Myocyte (in vitro differentiated cells): Measurements from ENCODE around the gene ACHE. TPM values are rescaled to one million over a fixed set of nuclear protein-coding genes. Genes with fewer than 3 reads are reported as not detected.
"Not testable (repeated sequence)": the region's sequence is repeated elsewhere in the genome, so short reads cannot be mapped to it uniquely, and the experiment has no call there.

Experiments used
- DNase-seq: peaks from one replicate; pipeline ENCODE4 v3.0.0-alpha.2; 2012; ENCODE audit warnings: low read depth
- microRNA-seq: library from miRNA; unstranded; fragments of <30 nt; microRNA quantifications from one replicate; pipeline ENCODE4, GENCODE V29; 2016
- total RNA-seq: library from RNA; depleted of rRNA; stranded (reverse); fragments of >200 nt; gene quantifications from 2 replicates; pipeline ENCODE4 v1.2.3, GENCODE V29; 2014

Gene ACHE
- total RNA-seq, 1 donor from 2014 or later, result 84.4 TPM

DNA sequence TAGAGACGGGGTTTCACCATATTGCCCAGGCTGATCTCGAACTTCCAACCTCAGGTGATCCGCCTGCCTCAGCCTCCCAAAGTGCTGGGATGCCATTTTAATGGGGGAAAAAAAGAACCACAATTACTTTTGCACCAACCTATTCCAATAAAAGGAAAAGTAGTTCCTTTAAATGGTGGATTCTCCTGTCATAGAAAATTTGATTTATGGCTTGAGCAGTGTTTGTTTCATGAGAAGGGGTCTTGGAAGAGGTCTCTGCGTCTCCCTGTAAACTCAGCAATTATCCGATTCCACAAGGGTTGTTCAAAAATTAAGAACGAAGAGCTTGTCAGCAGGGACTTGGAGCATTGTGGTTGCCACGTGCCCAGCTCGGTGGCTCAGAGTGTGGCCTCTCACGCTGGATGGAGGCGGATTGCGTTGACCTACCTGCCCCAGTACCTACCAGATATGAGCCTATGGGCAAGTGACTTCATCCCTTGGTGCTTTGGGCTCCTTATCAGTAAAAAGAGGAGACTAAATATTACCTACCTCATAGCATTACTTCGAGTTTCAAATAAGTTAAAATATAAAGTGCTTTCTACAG is 31.3 kb downstream of the ACHE start:
- no peak for DNase-seq

DNA sequence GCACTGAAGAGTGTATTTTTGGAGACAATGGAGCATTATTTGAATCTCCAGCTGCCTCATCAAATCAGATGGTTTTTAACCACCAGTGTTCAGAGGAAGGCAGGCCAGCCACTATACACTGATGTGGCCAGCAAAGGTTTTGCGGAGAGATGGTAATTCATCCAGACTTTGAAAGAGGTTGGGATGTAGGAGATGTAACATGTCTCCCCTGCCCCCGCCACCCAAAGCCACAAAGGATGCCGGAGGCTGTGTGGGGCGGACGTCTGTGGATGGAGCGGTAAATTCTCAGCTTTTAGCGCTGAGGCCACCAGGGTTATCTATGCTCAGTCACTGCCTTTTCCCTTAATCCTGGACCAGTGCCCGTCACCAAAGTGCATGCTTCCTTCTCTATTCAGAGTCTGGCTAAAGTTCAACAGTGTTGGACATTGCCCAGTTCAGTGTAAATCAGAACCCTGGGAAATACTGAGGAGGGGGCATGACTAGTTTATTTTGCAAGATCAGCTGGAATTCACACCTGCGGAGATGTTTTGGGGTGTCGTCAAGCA is 32.2 kb downstream of the ACHE start:
- DNase-seq, result peak; percentile 61

DNA sequence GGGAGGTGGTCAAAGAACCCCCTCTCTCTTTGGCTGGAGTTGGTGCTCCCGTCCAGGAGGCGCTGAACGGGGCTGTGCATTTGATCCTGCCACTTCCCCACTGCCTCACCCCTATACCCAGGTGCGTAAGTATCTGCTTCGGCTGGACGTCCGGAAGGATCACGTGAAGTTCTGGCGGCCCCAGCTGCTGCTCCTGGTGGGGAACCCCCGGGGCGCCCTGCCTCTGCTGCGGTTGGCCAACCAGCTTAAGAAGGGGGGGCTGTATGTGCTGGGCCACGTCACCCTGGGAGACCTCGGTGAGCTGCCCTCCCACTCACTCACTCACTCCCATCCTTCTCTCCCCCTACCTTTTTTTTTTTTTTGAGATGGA is 34.1 kb downstream of the ACHE start:
- DNase-seq, result no peak

DNA sequence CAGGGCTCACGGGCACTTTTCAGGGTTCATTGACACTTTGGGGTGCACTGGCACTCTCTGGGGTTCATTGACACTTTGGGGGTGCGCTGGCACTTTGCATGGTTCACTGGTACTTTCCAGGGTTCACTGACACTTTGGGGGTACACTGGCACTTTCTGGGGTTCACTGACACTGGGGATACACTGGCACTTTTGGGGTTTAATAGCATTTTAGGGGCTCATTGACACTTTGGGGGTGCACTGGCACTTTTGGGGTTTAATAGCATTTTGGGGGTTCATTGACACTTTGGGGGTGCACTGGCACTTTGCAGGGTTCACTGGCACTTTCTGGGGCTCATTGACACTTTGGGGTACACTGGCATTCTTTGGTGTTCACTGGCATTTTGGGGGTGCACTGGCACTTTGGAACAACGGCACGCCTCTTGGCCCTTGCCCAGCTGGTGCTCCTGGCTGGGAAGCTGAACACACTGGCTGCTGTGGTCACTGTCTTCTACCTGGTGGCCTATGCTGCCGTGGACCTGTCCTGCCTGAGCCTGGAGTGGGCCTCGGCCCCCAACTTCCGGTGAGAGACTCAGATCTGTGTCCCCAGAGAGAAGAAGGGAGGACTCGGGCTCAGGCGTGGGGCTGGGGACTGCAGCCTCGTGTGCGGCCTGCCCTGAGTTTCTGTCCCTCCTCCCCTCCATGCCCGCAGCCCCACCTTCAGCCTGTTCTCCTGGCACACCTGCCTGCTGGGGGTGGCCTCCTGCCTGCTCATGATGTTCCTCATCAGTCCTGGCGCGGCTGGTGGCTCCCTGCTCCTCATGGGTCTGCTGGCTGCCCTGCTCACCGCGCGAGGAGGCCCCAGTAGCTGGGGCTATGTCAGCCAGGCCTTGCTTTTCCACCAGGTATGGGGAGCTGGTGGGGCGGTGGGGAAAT is 34.7 kb downstream of the ACHE start:
- DNase-seq, result no peak

DNA sequence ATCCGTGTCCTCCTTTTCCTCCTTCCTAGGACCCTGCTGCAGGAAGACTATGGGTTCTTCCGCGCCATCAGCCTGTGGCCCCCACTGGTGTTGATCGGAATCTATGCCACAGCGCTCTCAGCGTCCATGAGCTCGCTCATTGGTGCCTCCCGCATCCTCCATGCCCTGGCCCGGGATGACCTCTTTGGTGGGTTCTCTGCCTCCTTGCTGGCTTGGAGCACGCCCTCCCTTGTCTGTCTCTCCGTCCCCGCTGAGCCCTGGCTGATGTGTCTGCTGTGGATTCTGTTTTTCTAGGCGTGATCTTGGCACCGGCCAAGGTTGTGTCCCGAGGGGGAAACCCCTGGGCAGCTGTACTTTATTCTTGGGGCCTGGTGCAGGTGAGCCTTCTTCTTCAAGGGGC is 35.8 kb downstream of the ACHE start:
- no peak for DNase-seq

DNA sequence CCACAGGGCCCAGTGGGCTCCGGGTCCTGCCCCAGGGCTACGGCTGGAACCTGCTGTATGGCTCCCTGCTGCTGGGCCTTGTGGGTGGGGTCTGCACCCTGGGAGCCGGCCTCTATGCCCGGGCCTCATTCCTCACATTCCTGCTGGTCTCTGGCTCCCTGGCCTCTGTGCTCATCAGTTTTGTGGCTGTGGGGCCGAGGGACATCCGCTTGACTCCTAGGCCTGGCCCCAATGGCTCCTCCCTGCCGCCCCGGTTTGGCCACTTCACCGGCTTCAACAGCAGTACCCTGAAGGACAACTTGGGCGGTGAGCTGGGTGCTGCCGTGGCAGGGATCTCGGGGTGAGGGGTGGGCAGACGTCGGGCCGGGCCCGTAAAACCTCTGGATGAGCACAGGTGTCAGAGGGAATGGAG is 38.8 kb downstream of the ACHE start:
- peak; percentile 5 for DNase-seq

DNA sequence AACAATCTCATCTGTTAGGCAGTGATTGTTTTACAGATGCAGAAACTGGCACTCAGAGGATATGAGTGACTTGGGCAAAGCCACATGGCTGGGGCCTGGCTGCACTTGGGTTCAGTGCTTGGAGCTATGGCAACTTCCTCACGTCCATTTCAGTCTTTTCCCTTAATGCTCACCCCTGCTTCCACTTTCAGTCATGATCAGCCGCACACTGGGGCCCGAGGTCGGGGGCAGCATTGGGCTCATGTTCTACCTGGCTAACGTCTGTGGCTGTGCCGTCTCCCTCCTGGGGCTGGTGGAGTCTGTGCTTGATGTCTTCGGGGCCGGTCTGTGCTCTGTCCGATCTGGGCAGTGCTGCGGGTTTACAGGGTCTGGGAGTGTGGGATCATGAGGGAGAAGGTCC is 40.2 kb downstream of the ACHE start:
- DNase-seq, result no peak

DNA sequence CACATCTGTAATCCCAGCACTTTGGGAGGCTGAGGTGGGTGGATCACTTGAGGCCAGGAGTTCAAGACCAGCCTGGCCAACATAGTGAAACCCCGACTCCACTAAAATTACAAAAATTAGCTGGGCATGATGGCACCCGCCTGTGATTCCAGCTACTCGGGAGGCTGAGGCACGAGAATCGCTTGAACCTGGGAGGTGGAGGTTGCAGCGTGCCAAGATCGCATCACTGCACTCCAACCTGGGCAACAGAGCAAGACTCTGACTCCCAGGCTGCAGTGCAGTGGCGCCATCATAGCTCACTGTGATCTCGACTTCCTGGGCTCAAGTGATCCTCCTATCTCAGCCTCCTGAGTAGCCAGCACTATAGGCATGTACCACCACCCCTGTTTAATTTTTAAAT is 40.8 kb downstream of the ACHE start:
- not testable (repeated sequence) for DNase-seq

DNA sequence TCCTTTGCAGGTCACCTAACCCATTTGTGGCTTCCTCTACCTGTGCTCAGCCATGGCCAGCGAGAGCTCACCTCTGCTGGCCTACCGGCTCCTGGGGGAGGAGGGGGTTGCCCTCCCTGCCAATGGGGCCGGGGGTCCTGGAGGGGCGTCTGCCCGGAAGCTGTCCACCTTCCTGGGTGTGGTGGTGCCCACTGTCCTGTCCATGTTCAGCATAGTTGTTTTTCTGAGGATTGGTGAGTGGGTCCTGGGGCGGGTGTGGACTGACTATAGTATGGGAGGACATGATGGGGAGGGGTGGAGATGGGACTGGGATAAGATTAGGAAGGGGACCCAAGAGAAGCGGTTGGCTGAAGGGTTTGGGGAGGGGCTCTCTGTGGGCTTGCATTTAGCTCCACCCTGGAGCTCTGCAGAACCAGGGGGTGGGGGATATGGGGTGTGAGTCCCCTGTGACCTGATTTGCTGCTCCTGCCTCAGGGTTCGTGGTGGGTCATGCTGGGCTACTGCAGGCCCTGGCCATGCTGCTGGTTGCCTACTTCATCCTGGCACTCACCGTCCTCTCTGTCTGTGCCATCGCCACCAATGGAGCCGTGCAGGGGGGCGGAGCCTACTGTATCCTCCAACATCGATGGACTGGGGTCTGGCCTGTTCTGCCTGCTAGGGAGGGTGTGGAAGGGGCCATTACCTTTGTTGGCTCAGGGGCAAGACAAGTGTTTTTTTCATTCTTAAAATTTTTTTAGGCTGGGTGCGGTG is 41.4 kb downstream of the ACHE start:
- no peak for DNase-seq

DNA sequence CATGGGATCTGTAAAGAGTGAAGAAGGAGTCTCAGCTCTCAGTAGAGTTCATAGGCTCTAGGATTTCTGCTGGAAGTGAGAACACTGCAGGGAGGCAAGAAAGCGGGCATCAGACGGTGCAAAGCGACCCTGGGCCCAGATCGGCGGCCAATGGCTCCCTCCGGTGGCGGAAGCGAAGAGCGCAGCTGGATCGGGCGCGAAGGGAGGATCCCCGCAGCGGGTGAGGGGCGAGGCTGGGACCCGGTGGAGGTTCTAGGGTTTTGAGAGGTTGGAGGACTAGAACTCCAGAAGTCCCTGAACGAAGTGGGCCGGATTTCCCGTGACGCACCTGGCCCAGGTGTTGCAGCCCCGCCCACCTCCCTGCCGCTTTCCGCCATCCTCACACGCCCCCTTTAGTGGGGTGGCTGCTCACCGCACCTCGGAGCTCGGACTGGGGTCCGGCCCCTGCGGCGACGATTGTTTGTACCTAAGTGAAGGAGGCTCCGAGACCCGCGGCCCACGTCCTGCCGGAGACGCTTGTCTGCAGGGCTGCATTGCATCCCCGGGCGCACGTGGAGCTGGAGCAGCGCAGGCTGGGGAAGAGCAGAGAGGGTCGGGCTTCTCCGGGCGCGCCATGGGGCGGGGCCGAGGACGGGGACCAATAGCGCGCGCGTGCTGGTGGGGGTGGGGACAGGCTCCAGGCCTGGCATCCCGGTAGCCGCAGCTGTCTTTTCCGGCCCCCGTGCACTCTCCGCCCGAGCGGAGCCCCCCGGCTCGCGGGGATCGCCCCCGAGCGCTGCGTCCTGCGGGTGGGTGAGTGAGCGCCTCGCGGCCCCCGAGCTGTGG is 43.4 kb downstream of the ACHE start, which contains the start of gene SLC12A9:
Gene SLC12A9 (plus strand): TSS at position 666 of the 825 bp plus-strand sequence. CDS start 1,485 bp downstream, outside the sequence.
- peak; percentile 95 for DNase-seq

DNA sequence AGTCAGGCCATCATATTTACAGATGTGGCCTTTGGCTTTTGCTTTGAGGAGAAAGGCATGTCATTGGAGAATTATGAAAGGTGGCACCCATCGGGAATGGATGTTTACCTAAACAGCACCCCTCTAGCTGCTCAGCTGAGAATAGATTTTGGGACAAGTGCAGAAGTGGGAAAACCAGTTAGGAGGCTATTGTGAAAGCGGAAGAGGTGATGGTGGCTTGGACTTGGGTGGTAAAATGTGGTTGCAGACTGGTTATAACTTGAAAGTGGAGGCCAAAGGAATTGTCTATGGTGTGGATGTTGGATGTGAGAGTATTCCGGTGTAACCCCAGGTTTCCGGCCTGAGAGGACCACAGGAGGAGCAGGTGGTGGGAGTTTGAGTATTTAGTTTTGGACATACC is 48.3 kb downstream of the ACHE start:
- no peak for DNase-seq

DNA sequence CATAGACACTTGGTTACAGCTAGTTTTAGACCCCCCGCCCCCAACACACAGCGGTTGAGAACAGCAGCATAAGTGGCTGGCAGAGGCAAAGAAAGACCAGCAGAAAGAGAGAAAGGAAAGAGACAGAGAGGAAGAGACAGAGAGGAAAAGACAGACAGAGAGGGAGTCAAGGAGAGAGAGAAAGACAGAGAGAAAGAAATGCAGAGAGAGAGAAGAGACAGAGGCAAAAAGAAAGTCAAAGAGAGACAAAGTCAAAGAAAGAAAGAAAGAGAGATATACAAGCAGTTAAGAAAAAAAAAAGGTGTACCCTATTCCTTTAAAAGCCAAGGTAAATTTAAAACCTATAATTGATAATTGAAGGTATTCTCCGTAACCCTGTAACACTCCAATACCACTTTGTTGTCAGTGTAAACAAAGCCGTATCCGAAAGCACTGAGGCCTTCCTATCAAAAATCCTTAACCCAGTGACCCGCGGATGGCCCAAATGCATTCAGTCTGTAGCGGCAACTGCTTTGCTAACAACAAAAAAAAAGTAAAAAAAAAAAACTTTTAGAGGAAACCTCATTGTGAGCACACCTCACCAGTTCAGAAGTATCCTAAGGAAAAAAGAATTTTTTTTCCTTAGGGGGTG is 55.1 kb downstream of the ACHE start:
- no peak for DNase-seq

Small RNA genes within 50 kb of the gene (microRNA-seq; reads per million reads assigned to microRNA genes)
- gene MIR6875, result not detected

Other genes with a start within 250 kb of the ACHE start
- gene ACTL6B, start 239.4 kb downstream of the ACHE start, total RNA-seq, result not detected in 2 replicates
- 96.5 and 115 TPM in 2 replicates for gene GNB2, start 222.1 kb downstream of the ACHE start, total RNA-seq
- 25.8 and 30.4 TPM in 2 replicates for gene GIGYF1, start 201.6 kb downstream of the ACHE start, total RNA-seq
- gene POP7, start 189.8 kb downstream of the ACHE start, total RNA-seq, result 36.2 and 46.9 TPM in 2 replicates
- 0.16 and 0.88 TPM in 2 replicates for gene EPO, start 175.4 kb downstream of the ACHE start, total RNA-seq
- 0.05 TPM in 1 of 2 replicates, not detected in the other for gene ZAN, start 162.3 kb downstream of the ACHE start, total RNA-seq
- 63.7 and 84.1 TPM in 2 replicates for gene EPHB4, start 68.4 kb downstream of the ACHE start, total RNA-seq
- gene SLC12A9, start 43.2 kb downstream of the ACHE start, total RNA-seq, result 13.4 and 23.8 TPM in 2 replicates
- gene TRIP6, start 28.5 kb downstream of the ACHE start, total RNA-seq, result 94.2 and 99.3 TPM in 2 replicates
- gene SRRT, start 20.8 kb downstream of the ACHE start, total RNA-seq, result 44.7 and 55.7 TPM in 2 replicates
- 8.5 and 14.3 TPM in 2 replicates for gene UFSP1, start 6.2 kb downstream of the ACHE start, total RNA-seq
- not detected in 2 replicates for gene MUC3A, start 53.6 kb upstream of the ACHE start, total RNA-seq
- not detected in 2 replicates for gene MUC12, start 73.7 kb upstream of the ACHE start, total RNA-seq
- gene MUC17, start 124.2 kb upstream of the ACHE start, total RNA-seq, result not detected in 2 replicates
- gene TRIM56, start 189.6 kb upstream of the ACHE start, total RNA-seq, result 7.8 and 7.9 TPM in 2 replicates
- 26.6 and 31.9 TPM in 2 replicates for gene SERPINE1, start 231.2 kb upstream of the ACHE start, total RNA-seq